Measurements from ENCODE around the gene CD160. TPM values are rescaled to one million over a fixed set of nuclear protein-coding genes. Genes with fewer than 3 reads are reported as not detected.
A peak's percentile ranks its signal among the peaks of the same experiment; 100 is the strongest.

CD160 gene
- total and polyA plus RNA-seq, 2 of the 4 experiments (the other 2 are of a cell fraction): not detected

GRCh38 chr1:145689922-145690321 is 29.4 kb upstream of the CD160 start:
- Histone ChIP-seq H2BK15ac (ENCODE audit: low read depth, low read length) (no peak overlapping the region; the same call in 2 of the 3 replicates), H4K5ac (ENCODE audit: low read depth, low read length) (no peak overlapping the region), H3K18ac (ENCODE audit: low read depth, low read length) (no peak overlapping the region), H2BK5ac (ENCODE audit: low read depth, low read length, poor library complexity, severe bottlenecking) (no peak overlapping the region), H3K36me3 (ENCODE audit: control insufficient read depth, insufficient read depth, low read length) (no peaks in the 10 kb centered on the region), H3K27ac (ENCODE audit: insufficient read depth, low read length) (no peak overlapping the region), H3K56ac (ENCODE audit: extremely low read depth, insufficient read depth, low read length) (no peak overlapping the region), H3K4me1 (ENCODE audit: control insufficient read depth, insufficient read depth, low read length) (peaks cover 10% of the 10 kb centered on the region; the same call in 1 of the 2 replicates), H3K14ac (replicated peaks; ENCODE audit: low read depth, low read length) (no peak overlapping the region), H3K4ac (ENCODE audit: low read depth, low read length) (peak overlapping the region; percentile 29; the same call in 1 of the 2 replicates), H4K20me1 (ENCODE audit: insufficient read depth, low read length) (no peaks in the 10 kb centered on the region), H2AK5ac (ENCODE audit: low read depth, low read length) (0 out of 2 replicates have a peak overlapping the region, but pooled peaks have one; percentile 11), H2AFZ (replicated peaks; ENCODE audit: low read length, poor library complexity) (no peak overlapping the region), H3K9me3 (ENCODE audit: control insufficient read depth, insufficient read depth, low read length) (no peaks in the 10 kb centered on the region), H3K4me3 (ENCODE audit: insufficient read depth, low read depth, low read length) (no peak overlapping the region), H3K9ac (ENCODE audit: low read depth, low read length) (no peak overlapping the region), H2BK20ac (ENCODE audit: low read depth, low read length) (no peak overlapping the region), H2AK9ac (replicated peaks; ENCODE audit: low read depth, low read length, poor library complexity) (no peak overlapping the region), H4K91ac (ENCODE audit: insufficient read depth, low read depth, low read length) (no peak overlapping the region), H3K9me1 (ENCODE audit: insufficient read depth, low read length) (peaks cover 7% of the 10 kb centered on the region), H3K27me3 (ENCODE audit: control insufficient read depth, insufficient read depth, low read length) (no peaks in the 10 kb centered on the region), H3K4me2 (ENCODE audit: low read depth, low read length) (no peak overlapping the region), H4K8ac (ENCODE audit: low read depth in 2 of 2, low read length in 2 of 2) (no peak overlapping the region), H3K79me1 (ENCODE audit: low read depth in 1 of 2, low read length in 2 of 2) (0 out of 4 replicates have a peak, but pooled peaks cover 0 to 3% of the 10 kb centered on the region in 2 experiments), H3K23ac (ENCODE audit: low read depth, low read length) (no peak overlapping the region), H2BK120ac (ENCODE audit: low read depth, low read length) (peak overlapping the region; percentile 12; the same call in 1 of the 2 replicates)
- CTCF ChIA-PET: no interaction called here
- intact Hi-C loops (cut with micrococcal nuclease): no loop called here
- WGBS, 2 experiments (ENCODE audit: extremely low coverage in 2 of 2, insufficient read length in 1 of 2): 100% methylated on average over 2 of the region's 6 CpGs; no CpG with 5 or more reads in 1 of the 2 experiments
- DNase-seq (no peak), ATAC-seq (ENCODE audit: low read depth) (no peak)
- BruUV-seq (replicated peaks): no TSS peak
- TF ChIP-seq CHD1 (IDR thresholded peaks at IDR 0.05; ENCODE audit: low read depth, low read length) (no peak), USF2 (IDR thresholded peaks at IDR 0.05; ENCODE audit: low read depth, low read length) (no peak), RCOR1 (IDR thresholded peaks at IDR 0.05; ENCODE audit: insufficient replicate concordance, low read length) (no peak), ELK1 (IDR thresholded peaks at IDR 0.05; ENCODE audit: borderline replicate concordance, low read depth, low read length) (no peak), MAFK (IDR thresholded peaks at IDR 0.05; ENCODE audit: low read depth, low read length) (no peak), RFX5 (IDR thresholded peaks at IDR 0.05; ENCODE audit: low read depth, low read length) (no peak), FOS (IDR thresholded peaks at IDR 0.05; ENCODE audit: low read depth, low read length) (no peak), CEBPB (IDR thresholded peaks at IDR 0.05; ENCODE audit: low read depth, low read length) (no peak), RAD21 (IDR thresholded peaks at IDR 0.05; ENCODE audit: low read length) (no peak), SMC3 (IDR thresholded peaks at IDR 0.05; ENCODE audit: low read depth, low read length) (no peak), MXI1 (IDR thresholded peaks at IDR 0.05; ENCODE audit: borderline replicate concordance, low read depth, low read length) (no peak), BHLHE40 (IDR thresholded peaks at IDR 0.05; ENCODE audit: low read depth, low read length) (no peak), MAZ (IDR thresholded peaks at IDR 0.05; ENCODE audit: borderline replicate concordance, low read depth, low read length) (no peak), NFE2L2 (IDR thresholded peaks at IDR 0.05; ENCODE audit: low read depth, low read length) (no peak), POLR2A (IDR thresholded peaks at IDR 0.05; ENCODE audit: low read depth, low read length) (no peak), CTCF (conservative IDR thresholded peaks at IDR 0.05; ENCODE audit: low read depth, low read length) (no peak)
- POLR2A ChIA-PET (ENCODE audit: unreplicated experiment): no interaction called here
- dilution Hi-C loops (cut with HindIII; ENCODE audit: low sequenced_read_pairs, unreplicated experiment): no loop called here
- in situ Hi-C loops (cut with MboI; ENCODE audit: low sequenced_read_pairs): no loop called here
